Measurements from ENCODE around the gene DNAAF2.
"Not testable (repeated sequence)": the region's sequence is repeated elsewhere in the genome, so short reads cannot be mapped to it uniquely, and the experiment has no call there.

DNAAF2 gene

GRCh38 chr14:49634547-49635334, at the start of gene DNAAF2:
DNAAF2 (minus strand) TSS chr14:49635244; CDS start chr14:49635149, 95 bp downstream.
- H3K9ac ChIP-seq: peak within 1 kb of the TSS; percentile 90 to 97 (median 96)
- H3K36me3 ChIP-seq: peaks cover 29 to 50% (median 37%) of the 10 kb centered on the region in 11 experiments
- peaks cover 30 to 56% (median 41%) of the 10 kb centered on the region in 10 experiments for H3K4me1 ChIP-seq
- H3K4me2 ChIP-seq: peak within 1 kb of the TSS; percentile 76 to 95 (median 89)
- no peaks in the 10 kb centered on the region for H3K27me3 ChIP-seq
- no peaks in the 10 kb centered on the region for H3K9me3 ChIP-seq (replicated peaks in 1 of 11)
- peak within 1 kb of the TSS; percentile 90 to 97 (median 96) for H3K27ac ChIP-seq
- peaks cover 23 to 75% (median 56%) of the 10 kb centered on the region in 11 experiments; a peak in 20 of 22 replicates for H4K20me1 ChIP-seq
- H3K4me3 ChIP-seq: peak within 1 kb of the TSS; percentile 77 to 99 (median 94)
- TF ChIP-seq Cebpa-rat (IDR thresholded peaks at IDR 0.05): no peak

GRCh38 chr14:49679271-49679670, 44.2 kb upstream of the DNAAF2 start:
- Histone ChIP-seq H3K27ac (no peak overlapping the region), H3K36me3 (peaks cover 0 to 96% (median 85%) of the 10 kb centered on the region in 11 experiments; a peak in 20 of 22 replicates)
- TF ChIP-seq Cebpa-rat (IDR thresholded peaks at IDR 0.05): no peak

GRCh38 chr14:49677643-49678042, 42.6 kb upstream of the DNAAF2 start:
- Histone ChIP-seq H3K36me3 (peaks cover 0 to 96% (median 92%) of the 10 kb centered on the region in 11 experiments; a peak in 20 of 22 replicates), H3K4me2 (no peak overlapping the region), H3K27ac (no peak overlapping the region), H3K9ac (no peak overlapping the region), H4K20me1 (no peaks in the 10 kb centered on the region; a peak in 1 of 22 replicates), H3K4me1 (no peaks in the 10 kb centered on the region), H3K27me3 (no peaks in the 10 kb centered on the region), H3K9me3 (replicated peaks in 1 of 11) (peaks cover 0 to 7% (median 0%) of the 10 kb centered on the region in 11 experiments; a peak in 4 of 22 replicates), H3K4me3 (no peak overlapping the region)
- no peak for TF ChIP-seq Cebpa-rat (IDR thresholded peaks at IDR 0.05)

More at GRCh38 chr14:49679271-49679670, 44.2 kb upstream of the DNAAF2 start:
- Histone ChIP-seq H3K27me3 (no peaks in the 10 kb centered on the region), H3K4me2 (no peak overlapping the region), H3K4me3 (no peak overlapping the region), H3K9ac (no peak overlapping the region), H3K9me3 (replicated peaks in 1 of 11) (peaks cover 0 to 7% (median 0%) of the 10 kb centered on the region in 11 experiments; a peak in 4 of 22 replicates), H3K4me1 (no peaks in the 10 kb centered on the region), H4K20me1 (no peaks in the 10 kb centered on the region; a peak in 1 of 22 replicates)

- TF ChIP-seq Cebpa-rat (IDR thresholded peaks at IDR 0.05): no peak
- Histone ChIP-seq H3K9ac (no peak overlapping the region), H3K4me3 (no peak overlapping the region), H3K4me2 (no peak overlapping the region), H4K20me1 (no peaks in the 10 kb centered on the region; a peak in 1 of 22 replicates), H3K27me3 (no peaks in the 10 kb centered on the region), H3K27ac (no peak overlapping the region), H3K36me3 (peaks cover 0 to 92% (median 71%) of the 10 kb centered on the region in 11 experiments; a peak in 20 of 22 replicates), H3K4me1 (no peaks in the 10 kb centered on the region), H3K9me3 (replicated peaks in 1 of 11) (peaks cover 0 to 7% (median 0%) of the 10 kb centered on the region in 11 experiments; a peak in 4 of 22 replicates)
Observed at GRCh38 chr14:49673586-49673985, 38.5 kb upstream of the DNAAF2 start.

- no peak overlapping the region for H3K4me2 ChIP-seq
- no peak overlapping the region for H3K27ac ChIP-seq
- H3K4me3 ChIP-seq: no peak overlapping the region
- H3K36me3 ChIP-seq: peaks cover 0 to 93% (median 62%) of the 10 kb centered on the region in 11 experiments; a peak in 19 of 22 replicates
- H3K27me3 ChIP-seq: no peaks in the 10 kb centered on the region
- H3K9ac ChIP-seq: no peak overlapping the region
- H3K9me3 ChIP-seq (replicated peaks in 1 of 11): peaks cover 0 to 4% (median 0%) of the 10 kb centered on the region in 11 experiments; a peak in 2 of 22 replicates
- TF ChIP-seq Cebpa-rat (IDR thresholded peaks at IDR 0.05): no peak
- H3K4me1 ChIP-seq: no peaks in the 10 kb centered on the region
- H4K20me1 ChIP-seq: no peaks in the 10 kb centered on the region
Observed at GRCh38 chr14:49670475-49670874, 35.4 kb upstream of the DNAAF2 start.

- Histone ChIP-seq H3K9ac (no peak overlapping the region), H4K20me1 (peaks cover 0 to 6% (median 0%) of the 10 kb centered on the region in 11 experiments; a peak in 1 of 22 replicates), H3K9me3 (replicated peaks in 1 of 11) (no peaks in the 10 kb centered on the region), H3K4me1 (no peaks in the 10 kb centered on the region), H3K27ac (no peak overlapping the region), H3K36me3 (peaks cover 0 to 73% (median 30%) of the 10 kb centered on the region in 11 experiments; a peak in 15 of 22 replicates), H3K4me3 (no peak overlapping the region), H3K4me2 (no peak overlapping the region), H3K27me3 (no peaks in the 10 kb centered on the region)
- TF ChIP-seq Cebpa-rat (IDR thresholded peaks at IDR 0.05): no peak
Observed at GRCh38 chr14:49659526-49660455, 24.7 kb upstream of the DNAAF2 start.

- not testable (repeated sequence) for H3K9me3 ChIP-seq (replicated peaks in 1 of 11); H4K20me1 ChIP-seq; H3K27me3 ChIP-seq; H3K9ac ChIP-seq; H3K4me1 ChIP-seq; H3K4me2 ChIP-seq; H3K27ac ChIP-seq; H3K4me3 ChIP-seq
- peaks cover 0 to 69% (median 30%) of the 10 kb centered on the region in 11 experiments; a peak in 16 of 22 replicates for H3K36me3 ChIP-seq
Observed at GRCh38 chr14:49657500-49657899, 22.5 kb upstream of the DNAAF2 start.

- Histone ChIP-seq H4K20me1 (peaks cover 0 to 11% (median 0%) of the 10 kb centered on the region in 11 experiments; a peak in 2 of 22 replicates), H3K4me1 (no peaks in the 10 kb centered on the region), H3K36me3 (peaks cover 0 to 74% (median 41%) of the 10 kb centered on the region in 11 experiments; a peak in 14 of 22 replicates), H3K4me3 (no peak overlapping the region), H3K9me3 (replicated peaks in 1 of 11) (no peaks in the 10 kb centered on the region), H3K4me2 (no peak overlapping the region), H3K27ac (no peak overlapping the region), H3K9ac (no peak overlapping the region), H3K27me3 (no peaks in the 10 kb centered on the region)
- no peak for TF ChIP-seq Cebpa-rat (IDR thresholded peaks at IDR 0.05)
Observed at GRCh38 chr14:49654511-49654910, 19.5 kb upstream of the DNAAF2 start.

All from BLaER1 treated with 17β-estradiol and CSF1 and Interleukin-3, amounts not matched to agents 10 nM and 100 nM (cell line).